ENCODE results near the gene SAA1. TPM values are rescaled to one million over a fixed set of nuclear protein-coding genes. Genes with fewer than 3 reads are reported as not detected.

The SAA1 gene
- total and polyA plus RNA-seq, 9 of the 15 experiments (the other 6 are each of a cell fraction or from before 2014, with no cell fraction given) = 6.3 TPM; not detected in 8

DNA sequence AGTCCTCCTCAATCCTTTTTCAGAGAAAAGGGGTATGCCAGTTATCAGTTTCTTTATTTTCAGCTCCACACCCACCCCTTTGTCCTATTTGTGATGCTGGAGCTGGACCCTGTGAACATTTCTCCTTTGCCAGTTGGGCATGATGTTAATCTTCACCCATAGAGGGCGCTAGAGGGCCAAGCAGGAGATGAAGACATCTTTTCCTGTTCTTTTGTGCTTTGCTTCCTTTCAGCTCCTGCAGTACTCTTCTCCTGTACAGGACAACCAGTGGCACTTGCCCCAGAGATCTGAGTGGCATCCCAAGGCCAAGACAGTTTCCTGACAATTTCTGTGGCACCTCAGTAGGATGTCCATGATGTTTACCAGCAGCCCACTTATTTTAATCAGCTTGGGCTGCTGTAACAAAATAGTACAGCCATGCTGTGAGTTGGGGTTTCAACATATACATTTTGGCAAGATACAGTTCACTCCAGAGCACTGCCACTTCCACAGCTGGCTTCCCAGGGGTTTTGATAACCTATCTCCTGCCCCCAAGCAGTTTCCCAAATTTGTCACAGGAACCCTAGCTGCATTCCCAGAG is 22.2 kb upstream of the SAA1 start:
- intact Hi-C loops (cut with micrococcal nuclease) = loop anchor here (1.0 to 10.0 kb wide), 2 partner anchors 407 to 491 kb away; no protein-coding TSS in a partner anchor
- 0% methylated on average over 1 of the region's 1 CpG for WGBS (ENCODE audit: insufficient coverage, low coverage, missing lambda C conversion rate)
- no TSS peak for BruUV-seq (replicated peaks)
- TF ChIP-seq XRCC5 (IDR thresholded peaks at IDR 0.05; ENCODE audit: low read depth, low read length) = peak; percentile 80; the same call in 1 of the 2 replicates
- no peak for TF ChIP-seq ZNF174 (CRISPR knock-in tag; IDR thresholded peaks at IDR 0.05)
- 0 out of 2 replicates have a peak, but pooled peaks have one; percentile 26 for TF ChIP-seq CC2D1A (IDR thresholded peaks at IDR 0.05)
- TF ChIP-seq MYC (IDR thresholded peaks at IDR 0.05; ENCODE audit: low read depth, low read length) = 0 out of 2 replicates have a peak, but pooled peaks have one; percentile 15
- TF ChIP-seq MYC (CRISPR knock-in tag; IDR thresholded peaks at IDR 0.05; ENCODE audit: borderline replicate concordance, low read depth) = no peak
- TF ChIP-seq, protein P1, sequence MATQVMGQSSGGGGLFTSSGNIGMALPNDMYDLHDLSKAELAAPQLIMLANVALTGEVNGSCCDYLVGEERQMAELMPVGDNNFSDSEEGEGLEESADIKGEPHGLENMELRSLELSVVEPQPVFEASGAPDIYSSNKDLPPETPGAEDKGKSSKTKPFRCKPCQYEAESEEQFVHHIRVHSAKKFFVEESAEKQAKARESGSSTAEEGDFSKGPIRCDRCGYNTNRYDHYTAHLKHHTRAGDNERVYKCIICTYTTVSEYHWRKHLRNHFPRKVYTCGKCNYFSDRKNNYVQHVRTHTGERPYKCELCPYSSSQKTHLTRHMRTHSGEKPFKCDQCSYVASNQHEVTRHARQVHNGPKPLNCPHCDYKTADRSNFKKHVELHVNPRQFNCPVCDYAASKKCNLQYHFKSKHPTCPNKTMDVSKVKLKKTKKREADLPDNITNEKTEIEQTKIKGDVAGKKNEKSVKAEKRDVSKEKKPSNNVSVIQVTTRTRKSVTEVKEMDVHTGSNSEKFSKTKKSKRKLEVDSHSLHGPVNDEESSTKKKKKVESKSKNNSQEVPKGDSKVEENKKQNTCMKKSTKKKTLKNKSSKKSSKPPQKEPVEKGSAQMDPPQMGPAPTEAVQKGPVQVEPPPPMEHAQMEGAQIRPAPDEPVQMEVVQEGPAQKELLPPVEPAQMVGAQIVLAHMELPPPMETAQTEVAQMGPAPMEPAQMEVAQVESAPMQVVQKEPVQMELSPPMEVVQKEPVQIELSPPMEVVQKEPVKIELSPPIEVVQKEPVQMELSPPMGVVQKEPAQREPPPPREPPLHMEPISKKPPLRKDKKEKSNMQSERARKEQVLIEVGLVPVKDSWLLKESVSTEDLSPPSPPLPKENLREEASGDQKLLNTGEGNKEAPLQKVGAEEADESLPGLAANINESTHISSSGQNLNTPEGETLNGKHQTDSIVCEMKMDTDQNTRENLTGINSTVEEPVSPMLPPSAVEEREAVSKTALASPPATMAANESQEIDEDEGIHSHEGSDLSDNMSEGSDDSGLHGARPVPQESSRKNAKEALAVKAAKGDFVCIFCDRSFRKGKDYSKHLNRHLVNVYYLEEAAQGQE (IDR thresholded peaks at IDR 0.05; ENCODE audit: borderline replicate concordance) = peak; percentile 45; the same call in 1 of the 2 replicates
- TF ChIP-seq, protein P1 (CRISPR knock-in tag; IDR thresholded peaks at IDR 0.05; ENCODE audit: low read depth) = no peak
- no peak for TF ChIP-seq MED1 (CRISPR knock-in tag; IDR thresholded peaks at IDR 0.05; ENCODE audit: borderline replicate concordance)
- TF ChIP-seq BHLHE40 (IDR thresholded peaks at IDR 0.05; ENCODE audit: low read length) = no peak
- TF ChIP-seq GATA2 (CRISPR knock-in tag; IDR thresholded peaks at IDR 0.05) = peak; percentile 72
- TF ChIP-seq RCOR1 (IDR thresholded peaks at IDR 0.05; ENCODE audit: borderline replicate concordance in 1 of 2, low read depth in 2 of 2, low read length in 2 of 2) = peak in 1 of 2 experiments; percentile 59; a peak in 1 of 4 replicates
- peak; percentile 72; the same call in 1 of the 2 replicates for TF ChIP-seq SMC3 (conservative IDR thresholded peaks at IDR 0.05; ENCODE audit: insufficient read depth, low read depth, low read length)
- TF ChIP-seq, protein P2, sequence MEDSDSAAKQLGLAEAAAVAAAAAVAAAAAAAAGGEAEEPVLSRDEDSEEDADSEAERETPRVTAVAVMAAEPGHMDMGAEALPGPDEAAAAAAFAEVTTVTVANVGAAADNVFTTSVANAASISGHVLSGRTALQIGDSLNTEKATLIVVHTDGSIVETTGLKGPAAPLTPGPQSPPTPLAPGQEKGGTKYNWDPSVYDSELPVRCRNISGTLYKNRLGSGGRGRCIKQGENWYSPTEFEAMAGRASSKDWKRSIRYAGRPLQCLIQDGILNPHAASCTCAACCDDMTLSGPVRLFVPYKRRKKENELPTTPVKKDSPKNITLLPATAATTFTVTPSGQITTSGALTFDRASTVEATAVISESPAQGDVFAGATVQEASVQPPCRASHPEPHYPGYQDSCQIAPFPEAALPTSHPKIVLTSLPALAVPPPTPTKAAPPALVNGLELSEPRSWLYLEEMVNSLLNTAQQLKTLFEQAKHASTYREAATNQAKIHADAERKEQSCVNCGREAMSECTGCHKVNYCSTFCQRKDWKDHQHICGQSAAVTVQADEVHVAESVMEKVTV (CRISPR knock-in tag; IDR thresholded peaks at IDR 0.05) = peak; percentile 51

More for the DNA sequence above, 22.2 kb upstream of the SAA1 start:
- Histone ChIP-seq H3K27ac (ENCODE audit: extremely low read depth, low read depth, low read length) (no peak overlapping the region), H3K4me2 (ENCODE audit: insufficient read depth, low read length) (no peak overlapping the region), H3K27me3 (ENCODE audit: control insufficient read depth in 2 of 2, insufficient read depth in 2 of 2, low read length in 2 of 2) (peaks cover 5 to 8% of the 10 kb centered on the region in 2 experiments; a peak in 3 of 5 replicates), H3K9me1 (ENCODE audit: control insufficient read depth, insufficient read depth, low read length) (no peaks in the 10 kb centered on the region), H3K9ac (ENCODE audit: insufficient read depth in 1 of 2, low read depth in 2 of 2, low read length in 2 of 2) (no peak overlapping the region), H2AFZ (ENCODE audit: low read depth, low read length) (peak overlapping the region; percentile 18; the same call in 1 of the 2 replicates), H3K9me3 (replicated peaks; ENCODE audit: control insufficient read depth, insufficient read depth, low read depth, low read length) (no peaks in the 10 kb centered on the region), H3K4me1 (replicated peaks in 1 of 2; ENCODE audit: control insufficient read depth in 2 of 2, insufficient read depth in 2 of 2, low read length in 2 of 2) (no peaks in the 10 kb centered on the region), H4K20me1 (replicated peaks; ENCODE audit: control insufficient read depth, insufficient read depth, low read length) (no peaks in the 10 kb centered on the region), H3K36me3 (ENCODE audit: control insufficient read depth, insufficient read depth, low read length) (no peaks in the 10 kb centered on the region), H3K4me3 (no peak overlapping the region), H3K79me2 (ENCODE audit: control insufficient read depth, insufficient read depth, low read length) (no peaks in the 10 kb centered on the region)
- CTCF ChIA-PET (ENCODE audit: low intra/inter-chr PET ratio) = interaction anchor here (0.5 to 1.0 kb wide), 4 partner anchors 296 to 645 kb away, joined by 3 to 6 read pairs (median 3); no protein-coding TSS in a partner anchor
- POLR2A ChIA-PET = interaction anchor here (0.7 to 1.1 kb wide), 5 partner anchors 13 to 407 kb away, joined by 3 to 5 read pairs (median 3); partner anchors contain the start of gene SAAL1
- ATAC-seq (peak; percentile 82), DNase-seq (ENCODE audit: extremely low read depth in 1 of 4, low spot score in 3 of 4) (peak; percentile 61 to 80 (median 66)), FAIRE-seq (peak; percentile 93)
- in situ Hi-C loops (cut with MboI) = loop anchor here (10.0 kb wide), 1 partner anchor 491 kb away; no protein-coding TSS in a partner anchor

Measured in K562 (cell line).